SK-N-SH treated with all-trans-retinoic acid at 6 μM for 48 hours (cell line): Measurements from ENCODE around the gene CHRNA4.

Experiments
- ATAC-seq: fragments of 200-7000 bp; cut with Tn5 transposase; 3 replicates; pipeline ENCODE4 v1.9.1; 2020; ENCODE audit warnings: mild to moderate bottlenecking, moderate library complexity
- ARNTL ChIP-seq: fragments of 450-650 bp; formaldehyde crosslinking; IDR thresholded peaks from 2 replicates; pipeline ENCODE4 v1.5.0; 2020; ENCODE audit warnings: low read depth, mild to moderate bottlenecking, moderate library complexity, borderline replicate concordance
- BACH2 ChIP-seq: fragments of 250-450 bp; sonication (Bioruptor Pico); IDR thresholded peaks from 2 replicates; pipeline ENCODE4 v1.9.0; 2021; ENCODE audit warnings: mild to moderate bottlenecking, borderline replicate concordance
- CREB5 ChIP-seq: fragments of 250-450 bp; sonication (Bioruptor Pico); IDR thresholded peaks from 2 replicates; pipeline ENCODE4 v1.5.1; 2020; ENCODE audit warnings: low read depth, mild to moderate bottlenecking, moderate library complexity
- CSDC2 ChIP-seq: fragments of 250-450 bp; sonication (Bioruptor Pico); IDR thresholded peaks from 2 replicates; pipeline ENCODE4 v1.5.0; 2020; ENCODE audit warnings: mild to moderate bottlenecking, moderate library complexity
- ESRRG ChIP-seq: fragments of 250-450 bp; sonication (Bioruptor Pico); IDR thresholded peaks from 2 replicates; pipeline ENCODE4 v1.6.1; 2021; ENCODE audit warnings: mild to moderate bottlenecking
- GLIS3 ChIP-seq: fragments of 250-450 bp; sonication (Bioruptor Pico); IDR thresholded peaks from 2 replicates; pipeline ENCODE4 v1.5.0; 2020; ENCODE audit warnings: mild to moderate bottlenecking, moderate library complexity
- ISL1 ChIP-seq: fragments of 250-450 bp; sonication (Bioruptor Pico); IDR thresholded peaks from 2 replicates; pipeline ENCODE4 v2.1.2; 2022; ENCODE audit warnings: mild to moderate bottlenecking, moderate library complexity
- OSR1 ChIP-seq: fragments of 250-450 bp; sonication (Bioruptor Pico); IDR thresholded peaks from 2 replicates; pipeline ENCODE4 v1.8.0; 2022; ENCODE audit warnings: moderate library complexity, mild to moderate bottlenecking, inconsistent platforms
- POU6F1 ChIP-seq: fragments of 250-450 bp; sonication (Bioruptor Pico); IDR thresholded peaks from 2 replicates; pipeline ENCODE4 v1.8.0; 2021; ENCODE audit warnings: low read depth, mild to moderate bottlenecking, moderate library complexity, borderline replicate concordance
- PPARA ChIP-seq: fragments of 250-450 bp; sonication (Bioruptor Pico); IDR thresholded peaks from 2 replicates; pipeline ENCODE4 v1.5.0; 2020; ENCODE audit warnings: mild to moderate bottlenecking, borderline replicate concordance
- RARB ChIP-seq: fragments of 250-450 bp; sonication (Bioruptor Pico); IDR thresholded peaks from 2 replicates; pipeline ENCODE4 v1.8.0; 2021; ENCODE audit warnings: mild to moderate bottlenecking, moderate library complexity
- SNAI2 ChIP-seq: fragments of 250-450 bp; sonication (Bioruptor Pico); IDR thresholded peaks from 2 replicates; pipeline ENCODE4 v1.5.0; 2020; ENCODE audit warnings: mild to moderate bottlenecking, moderate library complexity
- TCF4 ChIP-seq: fragments of 250-450 bp; sonication (Bioruptor Pico); IDR thresholded peaks from 2 replicates; pipeline ENCODE4 v1.8.0; 2021; ENCODE audit warnings: mild to moderate bottlenecking, moderate library complexity, borderline replicate concordance
- TOX ChIP-seq: fragments of 250-450 bp; sonication (Bioruptor Pico); IDR thresholded peaks from 2 replicates; pipeline ENCODE4 v1.8.0; 2021; ENCODE audit warnings: mild to moderate bottlenecking, moderate library complexity, borderline replicate concordance
- ZC3H10 ChIP-seq: fragments of 250-450 bp; sonication (Bioruptor Pico); IDR thresholded peaks from 2 replicates; pipeline ENCODE4 v1.5.1; 2021; ENCODE audit warnings: mild to moderate bottlenecking, moderate library complexity
- ZFP3 ChIP-seq: fragments of 250-450 bp; sonication (Bioruptor Pico); IDR thresholded peaks from 2 replicates; pipeline ENCODE4 v1.5.0; 2020; ENCODE audit warnings: mild to moderate bottlenecking, moderate library complexity
- ZFP30 ChIP-seq: fragments of 450-650 bp; formaldehyde crosslinking; IDR thresholded peaks from 2 replicates; pipeline ENCODE4 v1.5.0; 2022; ENCODE audit warnings: mild to moderate bottlenecking, moderate library complexity
- ZNF565 ChIP-seq: fragments of 450-650 bp; formaldehyde crosslinking; conservative IDR thresholded peaks from 2 replicates; pipeline ENCODE4 v1.5.0; 2020; ENCODE audit warnings: low read depth, mild to moderate bottlenecking, moderate library complexity
- ZNF70 ChIP-seq: fragments of 450-650 bp; formaldehyde crosslinking; IDR thresholded peaks from 2 replicates; pipeline ENCODE4 v1.5.0; 2020; ENCODE audit warnings: mild to moderate bottlenecking, moderate library complexity
- ZNF8 ChIP-seq: fragments of 450-650 bp; formaldehyde crosslinking; IDR thresholded peaks from 2 replicates; pipeline ENCODE4 v1.5.0; 2020; ENCODE audit warnings: mild to moderate bottlenecking, moderate library complexity
- TF ChIP-seq, protein P1 (sequence below): fragments of 250-450 bp; sonication (Bioruptor Pico); IDR thresholded peaks from 2 replicates; pipeline ENCODE4 v1.5.1; 2021; ENCODE audit warnings: mild to moderate bottlenecking, moderate library complexity
- TF ChIP-seq, protein P2 (sequence below): fragments of 250-450 bp; sonication (Bioruptor Pico); IDR thresholded peaks from 2 replicates; pipeline ENCODE4 v1.8.0; 2020; ENCODE audit warnings: mild to moderate bottlenecking, moderate library complexity, borderline replicate concordance

Gene CHRNA4

DNA sequence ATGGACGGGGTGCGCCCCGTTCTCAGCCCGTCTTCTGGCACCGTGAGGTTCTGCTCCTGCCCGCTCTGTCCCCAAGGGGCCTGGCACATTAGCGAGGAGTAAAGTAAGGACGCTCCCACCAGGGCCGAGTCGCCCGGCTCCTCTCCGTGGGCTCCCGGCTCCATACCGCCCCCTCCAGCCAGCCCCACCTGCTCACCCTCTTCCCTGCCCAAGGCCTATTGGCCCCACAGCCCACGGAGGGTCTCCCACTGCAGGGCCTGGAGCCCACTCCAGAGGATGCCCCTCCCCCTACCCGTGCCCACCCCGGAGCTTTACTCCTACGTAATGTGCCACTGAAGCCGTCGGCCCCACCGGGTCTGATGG lies 47.5 kb upstream of the CHRNA4 start:
- no peak for ATAC-seq
- TF ChIP-seq ZFP30 (no peak), OSR1 (no peak), POU6F1 (no peak), RARB (CRISPR knock-in tag) (no peak), ZNF8 (CRISPR knock-in tag) (no peak), TOX (CRISPR knock-in tag) (no peak), ESRRG (CRISPR knock-in tag) (no peak)

DNA sequence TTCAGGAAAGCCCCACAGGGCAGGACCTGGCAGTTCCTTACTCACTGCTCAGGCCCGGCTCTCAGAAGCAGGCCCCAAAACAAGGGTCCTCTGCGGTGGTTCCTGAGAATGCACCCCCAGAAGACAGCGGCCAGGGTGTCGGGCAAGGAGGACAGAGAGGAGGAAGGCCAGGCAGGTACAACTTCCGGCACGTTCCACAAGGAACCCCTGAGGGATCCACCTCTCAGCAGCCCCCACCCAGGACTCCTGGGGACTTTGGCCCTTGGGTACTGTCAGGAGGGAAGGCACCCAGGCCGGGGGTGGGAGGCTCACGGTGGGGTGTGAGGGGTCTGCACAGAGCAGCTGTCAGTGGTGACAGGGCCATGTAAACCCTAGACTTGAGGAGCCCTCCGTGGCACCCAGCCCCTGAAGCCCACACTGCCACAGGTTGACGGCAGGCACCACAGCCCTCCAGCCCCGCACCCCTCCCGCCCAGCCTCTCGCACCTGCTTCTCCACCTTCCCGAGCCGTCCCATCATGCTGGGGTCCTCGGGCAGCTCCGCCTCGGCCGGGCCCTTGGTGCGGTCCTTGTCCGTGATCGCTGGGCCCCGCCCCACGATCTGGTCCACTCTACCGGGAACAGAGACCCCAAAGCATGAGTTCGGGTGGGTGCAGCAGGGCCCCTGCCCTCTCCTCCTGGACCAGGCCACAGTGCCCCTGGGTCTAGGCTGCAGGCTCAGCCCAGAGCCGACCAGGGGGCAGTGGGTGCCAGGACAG lies 47.0 kb upstream of the CHRNA4 start:
- ATAC-seq: no peak
- TF ChIP-seq ISL1 (CRISPR knock-in tag) (no peak), ESRRG (CRISPR knock-in tag) (no peak), CREB5 (CRISPR knock-in tag) (no peak), OSR1 (no peak), SNAI2 (no peak), CSDC2 (CRISPR knock-in tag) (no peak), ZNF565 (no peak), ZNF8 (CRISPR knock-in tag) (no peak), ZNF70 (CRISPR knock-in tag) (no peak), RARB (CRISPR knock-in tag) (no peak), ZC3H10 (CRISPR knock-in tag) (no peak), ZFP30 (no peak), GLIS3 (CRISPR knock-in tag) (no peak), TOX (CRISPR knock-in tag) (no peak), PPARA (CRISPR knock-in tag) (no peak), ARNTL (CRISPR knock-in tag) (no peak), TCF4 (CRISPR knock-in tag) (no peak), BACH2 (CRISPR knock-in tag) (no peak)
- TF ChIP-seq, protein P1, sequence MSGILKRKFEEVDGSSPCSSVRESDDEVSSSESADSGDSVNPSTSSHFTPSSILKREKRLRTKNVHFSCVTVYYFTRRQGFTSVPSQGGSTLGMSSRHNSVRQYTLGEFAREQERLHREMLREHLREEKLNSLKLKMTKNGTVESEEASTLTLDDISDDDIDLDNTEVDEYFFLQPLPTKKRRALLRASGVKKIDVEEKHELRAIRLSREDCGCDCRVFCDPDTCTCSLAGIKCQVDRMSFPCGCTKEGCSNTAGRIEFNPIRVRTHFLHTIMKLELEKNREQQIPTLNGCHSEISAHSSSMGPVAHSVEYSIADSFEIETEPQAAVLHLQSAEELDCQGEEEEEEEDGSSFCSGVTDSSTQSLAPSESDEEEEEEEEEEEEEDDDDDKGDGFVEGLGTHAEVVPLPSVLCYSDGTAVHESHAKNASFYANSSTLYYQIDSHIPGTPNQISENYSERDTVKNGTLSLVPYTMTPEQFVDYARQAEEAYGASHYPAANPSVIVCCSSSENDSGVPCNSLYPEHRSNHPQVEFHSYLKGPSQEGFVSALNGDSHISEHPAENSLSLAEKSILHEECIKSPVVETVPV: no peak
- TF ChIP-seq, protein P2, sequence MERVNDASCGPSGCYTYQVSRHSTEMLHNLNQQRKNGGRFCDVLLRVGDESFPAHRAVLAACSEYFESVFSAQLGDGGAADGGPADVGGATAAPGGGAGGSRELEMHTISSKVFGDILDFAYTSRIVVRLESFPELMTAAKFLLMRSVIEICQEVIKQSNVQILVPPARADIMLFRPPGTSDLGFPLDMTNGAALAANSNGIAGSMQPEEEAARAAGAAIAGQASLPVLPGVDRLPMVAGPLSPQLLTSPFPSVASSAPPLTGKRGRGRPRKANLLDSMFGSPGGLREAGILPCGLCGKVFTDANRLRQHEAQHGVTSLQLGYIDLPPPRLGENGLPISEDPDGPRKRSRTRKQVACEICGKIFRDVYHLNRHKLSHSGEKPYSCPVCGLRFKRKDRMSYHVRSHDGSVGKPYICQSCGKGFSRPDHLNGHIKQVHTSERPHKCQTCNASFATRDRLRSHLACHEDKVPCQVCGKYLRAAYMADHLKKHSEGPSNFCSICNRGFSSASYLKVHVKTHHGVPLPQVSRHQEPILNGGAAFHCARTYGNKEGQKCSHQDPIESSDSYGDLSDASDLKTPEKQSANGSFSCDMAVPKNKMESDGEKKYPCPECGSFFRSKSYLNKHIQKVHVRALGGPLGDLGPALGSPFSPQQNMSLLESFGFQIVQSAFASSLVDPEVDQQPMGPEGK (CRISPR knock-in tag): no peak

- TF ChIP-seq CREB5 (CRISPR knock-in tag) (no peak), TOX (CRISPR knock-in tag) (no peak), SNAI2 (no peak), ISL1 (CRISPR knock-in tag) (no peak), ESRRG (CRISPR knock-in tag) (no peak), GLIS3 (CRISPR knock-in tag) (no peak), PPARA (CRISPR knock-in tag) (no peak), ZC3H10 (CRISPR knock-in tag) (no peak), ZNF70 (CRISPR knock-in tag) (no peak), BACH2 (CRISPR knock-in tag) (no peak), ZFP3 (CRISPR knock-in tag) (no peak)
- TF ChIP-seq, protein P2 (CRISPR knock-in tag): no peak
- ATAC-seq: no peak
Observed at GRCh38 chr20:63406617-63407245, 45.6 kb upstream of the CHRNA4 start.
